Parathyroid adenoma (tissue), 2 donors: ENCODE data around the gene NNAT.
"Not testable (repeated sequence)": the region's sequence is repeated elsewhere in the genome, so short reads cannot be mapped to it uniquely, and the experiment has no call there.

Experiments
- H2AFZ ChIP-seq: fragments of 300-600 bp; sonication (generic); one replicate; pipeline ENCODE4 v1.7.0; 2017; ENCODE audit warnings: antibody characterized with exemption, mild to moderate bottlenecking
- H3K27ac ChIP-seq: fragments of 300-600 bp; sonication (generic); one replicate; pipeline ENCODE4 v1.7.0; 2017
- H3K27me3 ChIP-seq: fragments of 300-600 bp; sonication (generic); one replicate; pipeline ENCODE4 v1.7.0; 2017; ENCODE audit warnings: low read length; ENCODE audit not compliant: control insufficient read depth, insufficient read depth
- H3K36me3 ChIP-seq: fragments of 300-600 bp; sonication (generic); one replicate; pipeline ENCODE4 v1.7.0; 2017; ENCODE audit warnings: low read length; ENCODE audit not compliant: control insufficient read depth, insufficient read depth
- H3K4me1 ChIP-seq: fragments of 300-600 bp; sonication (generic); one replicate; pipeline ENCODE4 v1.7.0; 2017; ENCODE audit warnings: control low read depth
- H3K4me2 ChIP-seq: fragments of 300-600 bp; sonication (generic); one replicate; pipeline ENCODE4 v1.7.0; 2017; ENCODE audit warnings: low read length
- H3K4me3 ChIP-seq: fragments of 300-600 bp; sonication (generic); one replicate; pipeline ENCODE4 v1.7.0; 2017; ENCODE audit warnings: low read depth, low read length
- H3K79me2 ChIP-seq: fragments of 300-600 bp; sonication (generic); one replicate; pipeline ENCODE4 v1.7.0; 2017; ENCODE audit warnings: control low read depth
- H3K9ac ChIP-seq: fragments of 300-600 bp; sonication (generic); one replicate; pipeline ENCODE4 v1.7.0; 2017; ENCODE audit warnings: mild to moderate bottlenecking
- H3K9me3 ChIP-seq: fragments of 300-600 bp; sonication (generic); one replicate; pipeline ENCODE4 v1.7.0; 2017; ENCODE audit warnings: low read length; ENCODE audit not compliant: control insufficient read depth
- TF ChIP-seq, protein P1 (sequence below): fragments of 300-600 bp; sonication (generic); IDR thresholded peaks from one replicate; pipeline ENCODE4 v1.7.0; 2017; ENCODE audit warnings: antibody characterized with exemption, mild to moderate bottlenecking
- donor health status: primary hyperparathyroidism.

The NNAT gene, protein sequence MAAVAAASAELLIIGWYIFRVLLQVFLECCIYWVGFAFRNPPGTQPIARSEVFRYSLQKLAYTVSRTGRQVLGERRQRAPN

DNA sequence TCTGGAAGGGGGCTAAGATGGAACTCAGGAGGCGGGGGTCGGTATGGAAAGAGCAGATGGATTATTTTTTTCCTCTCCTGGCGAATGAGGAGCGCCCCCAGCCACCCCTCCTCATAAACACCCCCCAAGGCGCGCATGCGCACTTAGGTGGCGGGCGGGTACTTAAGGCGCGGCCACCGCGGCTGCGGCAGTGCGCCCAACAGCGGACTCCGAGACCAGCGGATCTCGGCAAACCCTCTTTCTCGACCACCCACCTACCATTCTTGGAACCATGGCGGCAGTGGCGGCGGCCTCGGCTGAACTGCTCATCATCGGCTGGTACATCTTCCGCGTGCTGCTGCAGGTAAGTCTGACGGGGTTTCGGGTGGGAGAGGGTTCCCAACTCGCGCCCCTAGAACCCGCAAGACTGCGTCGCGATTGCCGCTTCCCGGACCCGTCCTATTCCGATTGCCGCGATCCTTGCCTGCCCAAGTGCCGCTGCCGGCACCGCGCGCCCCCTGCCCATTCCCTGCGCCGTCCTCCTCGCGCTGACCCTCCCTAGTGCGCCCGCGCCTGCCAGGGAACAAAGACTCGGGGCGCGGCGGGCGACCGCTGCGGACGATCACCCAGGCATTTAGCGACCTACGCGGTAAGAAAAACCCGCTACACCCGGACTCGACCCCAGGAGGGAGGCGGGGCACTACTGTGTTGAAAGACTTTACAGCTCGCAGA lies at the start of gene NNAT:
Gene NNAT (plus strand): TSS at position 190 of the 711 bp plus-strand sequence. CDS start 82 bp downstream, at position 272.
- no peaks in the 10 kb centered on the region for H3K9me3 ChIP-seq
- H3K36me3 ChIP-seq, result no peaks in the 10 kb centered on the region
- H3K27me3 ChIP-seq, result no peaks in the 10 kb centered on the region
- H2AFZ ChIP-seq, result no peak within 1 kb of the TSS
- H3K79me2 ChIP-seq, result peaks cover 61% of the 10 kb centered on the region
- H3K27ac ChIP-seq, result no peak within 1 kb of the TSS
- no peak within 1 kb of the TSS for H3K9ac ChIP-seq
- H3K4me3 ChIP-seq, result no peak within 1 kb of the TSS
- TF ChIP-seq, protein P1, sequence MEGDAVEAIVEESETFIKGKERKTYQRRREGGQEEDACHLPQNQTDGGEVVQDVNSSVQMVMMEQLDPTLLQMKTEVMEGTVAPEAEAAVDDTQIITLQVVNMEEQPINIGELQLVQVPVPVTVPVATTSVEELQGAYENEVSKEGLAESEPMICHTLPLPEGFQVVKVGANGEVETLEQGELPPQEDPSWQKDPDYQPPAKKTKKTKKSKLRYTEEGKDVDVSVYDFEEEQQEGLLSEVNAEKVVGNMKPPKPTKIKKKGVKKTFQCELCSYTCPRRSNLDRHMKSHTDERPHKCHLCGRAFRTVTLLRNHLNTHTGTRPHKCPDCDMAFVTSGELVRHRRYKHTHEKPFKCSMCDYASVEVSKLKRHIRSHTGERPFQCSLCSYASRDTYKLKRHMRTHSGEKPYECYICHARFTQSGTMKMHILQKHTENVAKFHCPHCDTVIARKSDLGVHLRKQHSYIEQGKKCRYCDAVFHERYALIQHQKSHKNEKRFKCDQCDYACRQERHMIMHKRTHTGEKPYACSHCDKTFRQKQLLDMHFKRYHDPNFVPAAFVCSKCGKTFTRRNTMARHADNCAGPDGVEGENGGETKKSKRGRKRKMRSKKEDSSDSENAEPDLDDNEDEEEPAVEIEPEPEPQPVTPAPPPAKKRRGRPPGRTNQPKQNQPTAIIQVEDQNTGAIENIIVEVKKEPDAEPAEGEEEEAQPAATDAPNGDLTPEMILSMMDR, result no peak
- H3K4me2 ChIP-seq, result no peak within 1 kb of the TSS
- peaks cover 16% of the 10 kb centered on the region for H3K4me1 ChIP-seq

DNA sequence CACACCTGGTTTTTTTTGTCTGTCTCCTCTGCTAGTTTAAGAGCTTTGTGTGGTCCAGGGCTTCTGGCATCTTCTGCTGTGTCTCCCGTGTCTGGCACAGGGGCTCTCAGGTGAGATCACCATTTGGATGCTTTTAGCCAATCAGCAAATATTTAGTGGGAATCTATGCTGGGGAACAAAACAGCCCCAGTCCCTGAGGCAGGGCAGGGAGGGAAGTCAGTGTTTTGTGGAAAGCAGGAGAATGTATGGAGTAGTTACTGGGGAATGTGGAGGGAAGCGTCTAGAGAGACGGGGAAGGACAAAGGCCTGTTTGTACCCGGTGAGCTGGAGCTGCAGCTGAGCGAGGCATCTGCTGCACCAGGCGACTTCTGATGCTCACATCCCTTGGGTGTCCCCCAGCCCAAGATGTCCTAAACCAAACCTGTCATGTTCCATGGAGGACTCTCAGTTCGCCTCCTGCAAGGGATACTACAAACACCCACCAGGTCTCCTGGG lies 49.3 kb upstream of the NNAT start:
- Histone ChIP-seq H3K9me3 (no peaks in the 10 kb centered on the region), H3K27ac (no peak overlapping the region), H3K4me3 (no peak overlapping the region), H3K4me2 (no peak overlapping the region), H3K79me2 (no peaks in the 10 kb centered on the region), H3K36me3 (no peaks in the 10 kb centered on the region), H3K27me3 (no peaks in the 10 kb centered on the region), H2AFZ (no peak overlapping the region), H3K9ac (no peak overlapping the region), H3K4me1 (no peaks in the 10 kb centered on the region)
- TF ChIP-seq, protein P1, result no peak

DNA sequence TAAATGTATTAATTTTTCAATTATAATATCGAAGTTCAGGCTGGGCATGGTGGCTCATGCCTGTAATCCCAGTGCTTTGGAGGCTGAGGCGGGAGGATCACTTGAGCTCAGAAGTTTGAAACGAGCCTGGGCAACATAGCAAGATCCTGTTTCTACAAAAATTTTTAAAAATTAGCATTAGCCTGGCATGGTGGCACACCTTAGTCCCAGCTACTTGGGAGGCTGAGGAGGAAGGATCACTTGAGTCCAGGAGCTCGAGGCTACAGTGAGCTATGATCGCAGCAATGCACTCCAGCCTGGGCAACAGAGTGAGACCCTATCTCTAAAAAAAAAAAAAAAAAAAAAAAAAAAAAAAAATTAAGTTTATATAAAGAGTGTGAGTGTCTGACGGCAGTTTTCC lies 48.6 kb upstream of the NNAT start:
- H3K27me3 ChIP-seq, H2AFZ ChIP-seq, H3K79me2 ChIP-seq, H3K9me3 ChIP-seq, H3K9ac ChIP-seq, H3K4me1 ChIP-seq, H3K4me3 ChIP-seq, H3K36me3 ChIP-seq, H3K4me2 ChIP-seq, H3K27ac ChIP-seq: not testable (repeated sequence)

DNA sequence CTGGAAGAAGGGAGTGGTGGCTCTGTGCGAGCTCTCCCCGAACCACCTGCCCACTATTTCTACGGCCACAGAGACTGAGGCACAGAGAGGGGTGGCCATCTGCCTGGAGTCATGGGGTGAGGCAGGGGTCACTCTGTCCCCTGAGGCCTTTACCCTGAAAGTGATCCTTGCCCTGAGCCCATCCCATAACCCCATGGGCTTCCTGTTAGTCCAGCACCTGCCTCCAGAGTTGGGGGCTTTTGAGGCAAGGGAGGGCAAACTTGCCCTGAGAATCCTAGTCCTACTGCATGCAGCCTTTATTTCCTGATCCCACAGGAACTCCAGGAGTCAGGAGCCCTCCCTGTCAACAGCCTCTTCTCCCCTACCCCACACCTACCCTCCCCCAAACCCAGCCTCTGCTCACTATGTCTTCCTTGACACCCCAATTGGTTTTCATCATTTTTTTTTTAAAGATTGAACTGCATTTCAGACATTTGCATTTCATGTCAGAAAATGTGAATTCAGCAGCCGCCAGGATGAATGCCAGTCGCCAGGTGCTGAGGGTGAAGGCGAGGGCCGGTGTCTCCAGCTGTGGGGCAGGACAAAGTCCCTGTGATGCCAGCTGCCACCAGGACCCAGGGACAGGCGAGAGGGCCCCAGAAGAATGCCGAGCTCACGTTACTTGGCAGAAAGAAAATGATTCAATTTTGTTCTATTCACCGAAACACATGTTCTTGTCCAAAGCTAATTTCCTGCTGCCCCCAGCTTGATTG lies 47.6 kb upstream of the NNAT start:
- no peak overlapping the region for H3K9ac ChIP-seq
- H3K4me1 ChIP-seq, result no peaks in the 10 kb centered on the region
- H3K4me2 ChIP-seq, result no peak overlapping the region
- H3K79me2 ChIP-seq, result no peaks in the 10 kb centered on the region
- TF ChIP-seq, protein P1, result no peak
- H3K9me3 ChIP-seq, result no peaks in the 10 kb centered on the region
- H3K27ac ChIP-seq, result no peak overlapping the region
- no peak overlapping the region for H2AFZ ChIP-seq
- H3K4me3 ChIP-seq, result no peak overlapping the region
- H3K36me3 ChIP-seq, result no peaks in the 10 kb centered on the region
- no peaks in the 10 kb centered on the region for H3K27me3 ChIP-seq

DNA sequence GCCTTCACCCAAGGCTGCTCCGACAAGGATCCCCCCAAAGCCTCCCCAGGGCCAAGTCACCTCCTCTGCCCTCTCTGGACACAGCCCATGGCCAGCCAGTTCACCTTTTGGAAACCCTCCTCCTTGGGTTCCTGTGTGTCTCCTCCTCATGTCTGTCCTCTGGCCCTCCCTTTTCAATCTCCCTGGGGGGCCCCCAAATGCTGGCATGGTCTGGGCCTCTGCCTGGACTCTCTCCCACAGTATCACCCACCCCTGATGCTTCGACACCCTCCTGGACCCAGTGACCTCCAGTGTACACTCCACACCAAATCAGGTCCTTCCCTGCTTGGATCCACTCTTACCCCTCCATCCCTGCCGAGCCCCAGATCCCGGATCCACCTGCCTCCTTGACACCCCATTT lies 46.7 kb upstream of the NNAT start:
- Histone ChIP-seq H2AFZ (no peak overlapping the region), H3K4me2 (no peak overlapping the region), H3K27me3 (no peaks in the 10 kb centered on the region), H3K4me3 (no peak overlapping the region), H3K4me1 (no peaks in the 10 kb centered on the region), H3K9me3 (no peaks in the 10 kb centered on the region), H3K36me3 (no peaks in the 10 kb centered on the region), H3K9ac (no peak overlapping the region), H3K79me2 (no peaks in the 10 kb centered on the region), H3K27ac (no peak overlapping the region)
- TF ChIP-seq, protein P1, result no peak
